Muscle of back (tissue), 11 donors: Measurements from ENCODE around the gene SERPINA3. TPM values are rescaled to one million over a fixed set of nuclear protein-coding genes. Genes with fewer than 3 reads are reported as not detected.

Experiments used
- DNase-seq, 3 donors: peaks; one replicate each; pipeline versions ENCODE4 v3.0.0 to v3.0.0-alpha.2; 2013
- polyA plus RNA-seq, 10 donors: library from polyadenylated mRNA; unstranded; fragments of 120-200 nt; gene quantifications; one replicate each; pipeline ENCODE4 v1.2.1, GENCODE V29; 2013; ENCODE audit not compliant: insufficient read length in 10 of 10

Gene SERPINA3
- polyA plus RNA-seq, 10 donors = 0.10 to 0.42 TPM; not detected in 8

DNA sequence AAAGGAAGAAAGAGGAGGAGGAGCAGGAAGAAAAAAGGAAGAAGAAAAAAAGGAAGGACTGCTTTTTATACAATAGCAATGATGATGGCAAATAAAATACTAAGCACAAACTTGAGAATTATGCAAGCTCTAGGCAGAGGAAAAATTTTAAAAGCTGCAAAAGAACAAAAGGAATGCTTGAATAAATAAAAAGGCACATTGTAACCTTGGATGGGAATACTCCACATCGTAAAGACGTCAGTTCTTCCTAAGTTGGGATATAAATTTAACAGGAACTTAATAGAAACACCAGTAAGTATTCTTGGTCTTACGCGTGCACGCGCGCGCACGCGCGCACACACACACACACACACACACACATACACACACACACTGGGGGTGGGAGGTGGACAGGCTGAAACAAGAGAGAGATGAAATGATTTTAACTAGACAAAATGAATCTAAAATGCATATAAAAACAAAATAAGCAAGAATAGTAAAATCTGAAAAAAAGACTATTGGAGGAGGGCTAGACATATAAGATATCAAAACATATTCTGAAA is 43.0 kb downstream of the SERPINA3 start:
- DNase-seq = no peak

DNA sequence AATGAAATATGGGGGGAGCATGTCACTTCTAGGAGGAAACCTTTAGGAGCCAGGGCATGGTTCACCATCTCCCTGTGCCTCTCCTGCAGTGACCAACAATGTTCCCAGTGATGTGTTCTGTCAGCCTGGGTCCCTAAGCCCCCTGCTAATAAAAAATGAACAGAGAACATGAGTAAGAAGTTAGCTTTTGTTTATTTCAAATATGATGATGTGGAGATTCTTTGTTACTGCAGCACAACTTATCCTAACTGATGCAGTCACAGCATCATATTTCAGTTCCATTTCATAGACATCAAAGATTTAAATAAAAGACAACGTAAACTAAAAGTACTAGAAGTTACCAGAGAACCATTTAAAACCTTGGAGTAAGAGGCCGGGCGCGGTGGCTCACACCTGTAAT is 43.9 kb downstream of the SERPINA3 start:
- DNase-seq = no peak

DNA sequence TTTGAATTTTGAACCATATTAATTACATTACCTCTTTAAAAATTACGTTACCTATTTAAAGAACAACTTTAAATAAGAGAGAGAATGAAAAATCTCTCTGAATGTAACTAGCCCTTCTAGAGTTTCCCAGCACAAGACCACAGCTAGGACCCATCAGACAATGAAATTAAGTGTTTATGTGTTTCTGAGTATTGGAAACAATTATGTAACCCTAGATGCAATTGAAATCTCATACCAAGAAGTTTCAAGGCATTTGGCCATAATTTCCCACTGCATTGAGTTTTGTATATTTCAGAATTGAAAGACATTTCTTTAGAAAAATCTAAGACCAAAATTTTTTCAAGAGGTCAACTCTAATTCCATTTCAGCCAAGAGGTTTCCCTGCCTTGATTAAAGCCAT is 47.1 kb downstream of the SERPINA3 start:
- no peak for DNase-seq

DNA sequence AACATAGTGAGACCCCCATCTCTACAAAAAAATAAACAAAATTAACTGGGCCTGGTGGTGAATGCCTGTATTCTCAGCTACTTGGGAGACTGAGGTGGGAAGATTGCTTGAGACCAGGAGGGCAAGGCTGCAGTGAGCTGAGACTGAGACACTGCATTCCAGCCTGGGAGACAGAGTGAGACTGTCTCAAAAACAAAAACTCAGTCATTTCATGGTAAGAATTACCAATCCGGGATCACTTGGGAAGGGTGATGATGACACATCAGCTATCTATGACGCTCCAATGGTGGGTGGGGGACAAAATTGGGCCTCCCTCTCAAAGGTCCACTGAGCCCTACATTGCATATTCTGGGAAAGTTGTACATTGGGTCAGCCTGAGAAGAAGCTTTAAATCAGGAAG is 47.7 kb downstream of the SERPINA3 start:
- DNase-seq = no peak

DNA sequence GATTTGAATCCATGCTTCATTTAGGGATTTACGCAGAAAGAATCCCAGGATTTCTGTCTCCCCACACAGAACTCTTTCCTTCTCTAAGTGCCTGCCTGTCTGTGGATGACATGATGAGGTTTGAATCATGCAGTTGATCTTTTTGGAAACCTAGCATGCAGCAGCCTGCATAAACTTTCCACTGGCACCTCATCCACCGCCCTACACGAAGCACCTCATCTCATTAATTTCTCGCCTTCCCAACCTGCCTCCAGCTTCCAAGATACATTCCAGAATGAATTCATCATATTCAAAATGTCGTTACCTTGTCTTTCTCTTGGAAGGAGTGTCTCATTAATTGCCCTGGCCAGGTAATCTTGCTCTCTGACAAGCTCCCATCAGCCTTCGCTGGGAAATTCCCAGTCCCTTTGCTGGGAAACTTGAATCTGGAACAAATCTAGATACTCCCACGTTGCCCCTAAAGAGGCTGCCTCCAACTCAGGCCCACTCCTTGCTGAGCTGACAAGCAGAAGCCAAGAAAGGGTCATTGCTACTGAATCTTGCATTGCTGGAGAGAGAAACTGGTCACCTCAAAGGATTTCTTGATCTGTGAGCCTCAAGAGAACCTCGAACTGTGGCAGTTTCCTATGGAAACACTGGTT is 48.2 kb downstream of the SERPINA3 start:
- DNase-seq = no peak

- DNase-seq = no peak
Measured at GRCh38 chr14:94663538-94663937, 51.3 kb downstream of the SERPINA3 start.

DNA sequence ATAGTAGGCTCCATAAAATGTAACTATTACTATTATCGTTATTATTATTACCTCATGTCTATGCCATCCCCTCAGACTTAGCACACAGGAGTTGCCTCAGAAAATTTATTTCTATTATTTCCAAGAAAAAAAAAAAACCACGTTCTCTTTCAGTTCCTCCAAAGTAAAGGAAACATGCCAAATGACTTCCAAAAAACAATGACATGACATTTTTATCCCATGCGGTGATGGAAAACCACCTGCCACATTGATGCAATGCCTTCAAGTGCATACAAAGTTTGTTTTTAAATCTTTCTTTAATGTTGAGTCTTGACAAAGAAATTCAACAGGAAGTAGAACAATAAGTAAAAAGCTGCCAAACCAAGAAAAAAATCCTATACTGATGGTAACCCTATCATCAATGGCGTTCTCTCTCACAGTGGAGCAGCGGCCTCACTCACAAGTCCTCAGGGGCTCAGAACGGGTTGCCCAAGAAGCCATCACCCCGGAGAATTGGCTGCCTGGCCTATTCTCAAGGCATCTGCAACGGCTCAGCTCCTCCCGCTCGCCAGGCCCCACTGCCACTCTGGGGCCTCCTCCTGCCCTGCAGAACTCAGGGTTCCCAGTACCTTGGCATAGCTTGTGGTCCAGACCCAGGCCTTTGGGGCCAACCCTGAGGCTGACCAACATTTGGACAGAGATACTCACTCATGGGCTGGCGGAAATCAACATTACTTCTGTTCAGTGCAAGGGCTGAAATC is 51.9 kb downstream of the SERPINA3 start:
- DNase-seq = no peak

DNA sequence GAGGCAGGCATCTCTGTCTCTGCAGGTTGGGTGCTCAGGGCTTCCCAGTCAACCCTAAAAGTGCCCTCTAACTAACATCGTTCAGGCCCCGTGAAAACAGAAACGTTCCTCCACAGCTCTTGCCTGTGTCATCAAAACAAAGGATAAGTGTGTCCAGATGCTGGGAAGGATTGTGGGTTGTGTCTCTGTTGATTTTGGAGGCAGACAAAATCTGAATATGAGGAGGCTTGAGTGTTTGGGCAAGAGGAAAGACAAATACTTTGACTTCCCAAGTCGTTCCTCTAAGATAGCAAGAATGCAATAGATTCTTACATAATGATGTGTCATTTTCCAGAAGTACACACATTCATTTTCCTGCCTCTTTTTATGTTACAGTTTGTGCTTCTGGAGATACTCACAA is 52.9 kb downstream of the SERPINA3 start:
- DNase-seq = peak in 1 of 3 donors; percentile 70

DNA sequence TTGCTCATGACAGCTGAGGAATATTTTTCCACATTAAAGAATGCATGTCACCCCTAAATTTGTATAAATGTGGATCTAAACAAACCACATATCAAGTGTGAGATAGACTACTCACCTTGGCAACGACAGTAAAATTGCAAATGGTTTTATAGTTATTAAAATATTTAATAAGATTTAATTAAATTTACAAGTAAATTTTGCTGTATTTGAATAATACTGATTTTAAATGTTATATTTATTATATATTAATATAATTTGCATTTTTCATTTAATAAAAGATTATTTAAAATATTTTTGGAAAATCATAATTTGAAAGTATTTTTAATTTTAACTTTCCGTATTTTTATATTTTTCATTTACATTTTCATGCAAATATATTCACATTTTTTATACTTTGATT is 53.4 kb downstream of the SERPINA3 start:
- no peak for DNase-seq

DNA sequence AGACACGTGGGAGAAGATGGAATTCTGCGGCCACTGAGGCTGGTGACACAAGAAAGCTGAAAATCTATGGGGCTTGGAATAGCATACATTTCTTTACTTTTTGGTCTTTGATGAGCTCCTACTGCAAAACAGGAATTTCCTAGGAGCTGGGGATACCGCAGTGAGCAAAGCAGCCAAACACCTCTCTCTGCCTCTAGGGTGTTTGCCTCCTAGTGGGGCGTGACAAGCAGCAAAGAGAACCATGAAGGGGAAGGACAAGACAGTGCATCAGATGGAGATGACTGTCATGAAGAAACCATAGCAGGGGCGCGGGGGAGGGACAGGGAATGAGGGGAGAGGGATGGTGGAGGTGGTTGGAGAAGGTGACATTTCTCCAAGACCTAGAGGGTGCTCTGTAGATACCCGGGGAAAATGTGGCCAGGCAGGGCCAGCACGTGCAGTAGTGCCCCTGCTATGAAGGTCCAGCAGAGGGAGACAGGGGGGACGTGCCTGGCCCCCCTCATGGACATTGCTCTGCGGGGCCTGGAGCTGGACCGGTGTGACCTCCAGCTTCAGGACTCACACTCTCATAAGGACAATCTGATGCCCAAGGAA is 58.6 kb downstream of the SERPINA3 start:
- DNase-seq = no peak

DNA sequence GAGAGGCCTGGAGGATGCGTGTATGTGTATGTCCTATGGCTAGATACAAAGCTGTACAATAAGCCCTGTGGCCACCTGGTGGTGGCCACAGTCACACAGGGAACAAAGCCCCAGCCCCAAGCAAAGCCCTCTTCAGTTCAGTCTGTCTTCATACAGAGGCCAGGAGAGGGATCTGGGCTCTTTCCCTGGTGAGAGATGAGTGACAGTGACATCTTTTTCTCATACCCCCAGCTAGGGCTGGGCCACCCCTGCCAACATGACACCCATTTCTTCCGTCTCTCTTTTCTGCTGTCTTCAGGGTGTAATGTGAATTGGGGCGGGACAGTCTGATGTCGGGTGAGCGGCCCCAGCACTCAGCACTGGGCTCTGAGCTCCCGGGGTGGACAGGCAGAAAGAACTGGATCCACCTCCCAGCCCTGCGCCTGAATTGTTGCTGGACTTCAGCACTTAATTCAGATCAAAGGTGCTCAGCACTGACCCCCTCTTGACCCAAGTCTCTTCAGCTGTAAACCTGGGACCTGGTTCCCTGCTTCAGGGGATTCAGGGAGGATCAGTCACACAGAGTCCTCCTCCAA is 59.8 kb downstream of the SERPINA3 start:
- no peak for DNase-seq

GRCh38 chr14:94673071-94673470 is 60.9 kb downstream of the SERPINA3 start:
- no peak for DNase-seq

Other genes with a start within 250 kb of the SERPINA3 start
- not detected for gene SERPINA2, start 245.7 kb upstream of the SERPINA3 start, polyA plus RNA-seq
- gene SERPINA1, start 223.8 kb upstream of the SERPINA3 start, polyA plus RNA-seq = 10 to 100 TPM in 1 of 10 donors, 1 to 10 TPM in 4, under 1 TPM in 5; 0.40 to 13.3 (median 0.92) TPM
- gene SERPINA11, start 159.6 kb upstream of the SERPINA3 start, polyA plus RNA-seq = not detected
- gene SERPINA9, start 136.2 kb upstream of the SERPINA3 start, polyA plus RNA-seq = not detected
- gene SERPINA12, start 102.9 kb upstream of the SERPINA3 start, polyA plus RNA-seq = not detected
- gene SERPINA4, start 50.9 kb upstream of the SERPINA3 start, polyA plus RNA-seq = under 1 TPM in 2 of 10 donors, not detected in 8; 0.07 to 0.31 TPM
- under 1 TPM in 7 of 10 donors, not detected in 3; 0.08 to 0.55 (median 0.15) TPM for gene SERPINA5, start 31.0 kb upstream of the SERPINA3 start, polyA plus RNA-seq
- 1 to 10 TPM in 3 of 10 donors, under 1 TPM in 7; 0.35 to 1.5 (median 0.77) TPM for gene GSC, start 157.7 kb downstream of the SERPINA3 start, polyA plus RNA-seq